GM12875 (cell line): Measurements from ENCODE around the gene YIF1B.

Source experiments
- H3K4me3 ChIP-seq: one replicate; pipeline ENCODE4 v1.5.1; 2011; ENCODE audit warnings: low read depth, low read length, control low read depth
- CTCF ChIP-seq: IDR thresholded peaks from 2 replicates; pipeline ENCODE4 v1.5.1; 2011; ENCODE audit warnings: low read depth, mild to moderate bottlenecking, control low read depth, inconsistent platforms, low read length, moderate library complexity, borderline replicate concordance; ENCODE audit not compliant: insufficient read depth

The YIF1B gene

DNA sequence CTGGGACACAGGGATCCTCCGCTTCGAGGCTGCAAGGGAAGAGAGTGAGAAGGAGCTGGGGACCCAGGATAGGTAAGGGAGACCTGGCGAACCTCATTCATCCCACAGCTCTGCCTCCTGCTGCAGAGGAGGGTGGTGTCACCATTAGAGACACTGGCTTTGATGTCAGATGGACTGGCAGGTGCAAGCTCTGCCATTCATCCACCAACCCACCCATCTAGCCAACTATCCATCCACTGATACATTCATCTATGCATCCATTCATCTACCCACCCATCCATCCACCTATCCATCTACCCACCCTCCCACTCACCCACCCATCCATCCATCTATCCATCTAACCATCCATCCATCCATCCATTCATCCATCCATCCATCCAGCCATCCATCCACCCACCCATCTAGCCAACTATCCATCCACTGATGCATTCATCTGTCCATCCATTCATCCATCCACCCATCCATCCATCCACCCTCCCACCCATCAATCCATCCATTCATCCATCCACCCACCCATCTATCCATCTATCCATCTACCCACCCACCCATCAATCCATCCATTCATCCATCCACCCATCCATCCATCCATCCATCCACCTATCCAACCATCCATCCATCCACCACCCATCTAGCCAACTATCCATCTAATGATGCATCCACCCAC lies 6.0 kb downstream of the YIF1B start:
- H3K4me3 ChIP-seq = no peak overlapping the region
- TF ChIP-seq CTCF = no peak

DNA sequence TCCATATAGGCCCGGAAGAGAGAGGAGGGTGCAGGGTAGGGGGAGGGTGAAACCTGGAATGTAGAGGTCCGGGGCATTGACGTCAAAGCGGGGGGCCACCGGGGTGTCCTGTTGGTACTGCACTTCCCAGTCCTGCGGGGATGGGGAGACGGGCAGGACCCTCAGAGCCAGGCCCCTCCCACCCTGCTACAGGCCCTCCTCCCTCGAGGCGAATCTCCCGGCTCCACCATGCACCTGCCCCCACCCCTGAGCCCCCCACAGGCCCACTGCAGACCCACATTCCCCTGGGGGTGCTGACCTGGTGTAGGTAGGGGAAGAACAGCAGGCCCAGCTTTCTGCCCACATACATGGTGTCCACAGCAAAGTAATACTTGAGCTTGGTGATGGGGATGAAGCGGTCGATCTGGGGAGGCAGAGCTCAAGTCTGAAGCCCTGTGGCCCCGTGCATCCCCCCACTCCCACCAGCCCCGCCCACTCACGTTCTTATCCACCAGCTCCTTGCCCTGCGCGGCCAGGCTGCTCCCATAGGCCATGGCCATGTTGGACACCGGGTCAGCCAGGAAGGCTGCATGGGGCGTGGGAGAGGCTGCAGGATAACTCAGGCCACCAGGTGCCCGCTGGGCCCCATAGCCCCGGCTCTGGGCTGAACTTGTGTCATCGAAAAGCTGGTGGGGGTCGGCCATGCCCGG lies 6.7 kb downstream of the YIF1B start:
- H3K4me3 ChIP-seq = no peak overlapping the region
- TF ChIP-seq CTCF = no peak

DNA sequence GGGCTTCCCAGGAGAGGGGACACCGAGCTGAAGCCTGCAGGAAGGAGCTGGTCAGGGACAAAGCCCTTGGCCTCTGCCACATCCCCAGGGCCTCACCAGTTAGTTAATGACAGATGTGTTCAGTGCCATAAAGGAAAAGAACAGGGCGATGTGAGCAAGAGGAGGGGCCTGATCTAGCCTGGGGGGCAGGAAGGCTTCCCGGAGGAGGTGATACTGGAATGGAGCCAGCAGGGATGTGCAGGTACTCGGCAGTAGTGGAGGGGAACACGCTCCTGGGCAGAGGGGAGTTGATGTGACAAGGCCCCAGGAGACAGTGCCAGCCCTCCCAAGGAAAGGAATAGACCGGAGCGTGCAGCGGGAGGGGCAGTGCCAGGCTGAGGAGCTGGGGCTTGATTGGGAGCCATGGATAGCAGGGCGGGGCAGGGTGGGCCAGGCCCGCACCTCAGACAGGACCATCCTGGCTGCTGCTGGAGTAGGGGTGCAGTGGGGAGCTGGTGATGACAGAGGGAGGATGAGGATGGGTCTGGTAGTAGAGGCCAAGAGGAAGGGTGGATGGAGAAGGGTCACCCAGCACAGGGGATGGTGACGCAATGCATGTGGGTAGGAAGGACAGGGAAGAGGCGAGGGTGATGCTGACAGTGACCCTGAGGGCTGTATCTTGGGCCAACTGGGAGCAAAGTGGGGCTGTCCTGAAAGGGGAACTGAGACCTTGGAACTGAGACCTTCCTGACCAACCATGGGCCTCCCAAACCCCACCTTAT lies 7.6 kb downstream of the YIF1B start:
- TF ChIP-seq CTCF = no peak
- no peak overlapping the region for H3K4me3 ChIP-seq

DNA sequence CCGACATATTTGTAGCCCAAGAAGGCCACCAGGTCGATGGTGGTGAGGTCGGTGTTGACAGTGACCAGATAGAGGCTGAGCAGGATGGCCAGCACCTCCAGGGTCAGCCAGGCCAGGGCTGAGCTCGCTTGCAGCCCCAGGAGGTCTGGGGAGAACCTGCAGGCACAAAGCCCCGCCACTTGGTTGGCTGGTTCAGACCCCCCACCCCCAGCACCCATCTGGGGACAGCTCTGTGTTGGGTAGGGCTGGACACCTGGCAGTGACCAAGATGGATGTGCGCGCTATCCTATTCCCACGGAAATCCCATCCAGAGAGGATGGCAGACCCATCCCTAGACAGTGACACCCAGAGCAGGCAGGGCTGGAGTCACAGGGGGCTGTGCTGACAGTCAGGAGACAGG lies 8.2 kb downstream of the YIF1B start:
- no peak for TF ChIP-seq CTCF
- no peak overlapping the region for H3K4me3 ChIP-seq

DNA sequence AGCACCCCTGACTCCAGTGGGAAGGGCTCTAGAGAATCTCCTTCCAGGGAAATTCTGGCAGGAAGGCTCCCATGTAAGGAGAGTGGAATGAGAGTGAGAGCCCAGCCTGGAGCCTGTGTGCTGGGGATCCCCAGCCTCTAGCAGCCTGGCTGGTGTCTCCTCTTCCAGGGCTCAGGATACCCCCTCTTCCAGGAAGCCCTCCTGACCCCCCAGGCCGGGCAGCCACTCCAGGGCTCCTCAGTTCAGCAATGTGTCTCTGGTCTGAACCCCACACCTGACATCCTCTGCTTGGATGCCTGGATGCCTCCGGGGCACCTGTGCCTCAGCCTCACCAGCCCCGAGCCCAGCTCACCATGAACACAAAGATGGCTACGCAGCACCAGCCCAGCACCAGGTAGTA lies 8.7 kb downstream of the YIF1B start:
- no peak overlapping the region for H3K4me3 ChIP-seq
- no peak for TF ChIP-seq CTCF

DNA sequence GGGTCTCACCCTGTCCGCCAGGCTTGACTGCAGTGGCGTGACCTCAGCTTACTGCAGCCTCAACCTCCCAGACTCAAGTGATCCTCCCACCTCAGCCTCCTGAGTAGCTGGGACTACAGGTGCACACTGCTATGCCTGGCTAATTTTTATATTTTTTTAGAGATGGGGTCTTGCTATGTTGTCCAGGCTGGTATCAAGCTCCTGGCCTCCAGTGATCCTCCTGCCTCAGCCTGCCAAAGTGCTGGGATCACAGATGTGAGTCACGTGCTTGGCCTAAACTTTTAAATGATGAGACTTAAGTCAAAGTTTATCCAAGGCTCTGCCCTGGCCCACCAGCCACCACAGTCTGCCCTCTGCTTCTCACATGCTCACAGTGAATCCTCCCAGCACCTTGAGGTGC lies 9.5 kb downstream of the YIF1B start:
- TF ChIP-seq CTCF = no peak
- H3K4me3 ChIP-seq = no peak overlapping the region

GRCh38 chr19:38304866-38305429 lies 10.8 kb downstream of the YIF1B start:
- H3K4me3 ChIP-seq = no peak overlapping the region
- no peak for TF ChIP-seq CTCF
